Keratinocyte (primary cell): ENCODE measurements around the gene ATF5.

ENCODE experiments used
- CTCF ChIP-seq, 3 experiments: IDR thresholded peaks in 1 of 3; conservative IDR thresholded peaks in 1 of 3; optimal IDR thresholded peaks in 1 of 3; 2 replicates in 2 of 3; 3 replicates in 1 of 3; pipeline versions ENCODE3 to v1.5.1; 2011; ENCODE audit warnings: low read length in 3 of 3, mild to moderate bottlenecking in 3 of 3, moderate library complexity in 2 of 3, control low read depth in 1 of 3, inconsistent platforms in 1 of 3; ENCODE audit not compliant: insufficient read depth in 2 of 3; ENCODE audit errors: extremely low read depth in 1 of 3
- EZH2 ChIP-seq: IDR thresholded peaks from one replicate; pipeline ENCODE4 v1.6.1; 2012; ENCODE audit warnings: inconsistent platforms, mild to moderate bottlenecking, low read length, moderate library complexity

- TF ChIP-seq CTCF (optimal IDR thresholded peaks at IDR 0.05 in 1 of 3, IDR thresholded peaks at IDR 0.05 in 1 of 3, conservative IDR thresholded peaks at IDR 0.05 in 1 of 3; ENCODE audit: extremely low read depth in 1 of 3, insufficient read depth in 2 of 3, low read length in 3 of 3) (no peak), EZH2 (no peak)
Measured at GRCh38 chr19:49896863-49897621, 32.0 kb upstream of the ATF5 start, which contains the start of gene IL4I1.
